ENCODE measurements around the gene TANGO2.

The TANGO2 gene

DNA sequence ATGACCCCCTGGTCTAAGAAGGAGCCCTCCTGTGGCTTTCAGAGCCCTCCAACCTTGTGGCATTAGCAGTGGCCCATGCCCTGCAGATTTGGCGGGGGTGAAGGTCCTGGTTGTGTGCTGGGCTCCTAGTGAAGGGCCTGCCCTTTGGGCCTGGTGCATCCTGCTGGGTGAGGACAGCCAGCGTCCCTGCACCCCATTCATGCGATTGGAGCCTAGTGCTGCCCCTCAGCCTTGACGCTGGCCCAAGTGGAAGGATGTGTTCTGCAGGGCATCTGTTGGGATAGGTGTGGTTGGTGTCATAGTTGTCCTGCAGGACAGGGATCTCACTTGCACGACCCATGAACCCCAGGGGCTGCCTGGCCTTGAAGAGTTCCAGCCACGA lies 31.0 kb downstream of the TANGO2 start:
- TF ChIP-seq YY1 (IDR thresholded peaks at IDR 0.05; ENCODE audit: low read depth): no peak
- TF ChIP-seq MAX (IDR thresholded peaks at IDR 0.05): no peak
- no peak for TF ChIP-seq TEAD4 (IDR thresholded peaks at IDR 0.05)
- no peak for TF ChIP-seq EGR1 (IDR thresholded peaks at IDR 0.05)
- no peak for TF ChIP-seq REST (IDR thresholded peaks at IDR 0.05; ENCODE audit: low read depth)
- TF ChIP-seq CEBPB (IDR thresholded peaks at IDR 0.05): no peak
- TF ChIP-seq CREB1 (IDR thresholded peaks at IDR 0.05; ENCODE audit: low read depth): no peak
- TF ChIP-seq NFIC (IDR thresholded peaks at IDR 0.05): no peak
- no peak for TF ChIP-seq TCF12 (IDR thresholded peaks at IDR 0.05; ENCODE audit: low read depth)
- TF ChIP-seq RAD21 (IDR thresholded peaks at IDR 0.05; ENCODE audit: low read depth): no peak

GRCh38 chr22:20052309-20053259 lies 31.7 kb downstream of the TANGO2 start:
- peak; percentile 88 for TF ChIP-seq MAX (IDR thresholded peaks at IDR 0.05)
- no peak for TF ChIP-seq REST (IDR thresholded peaks at IDR 0.05; ENCODE audit: low read depth)

DNA sequence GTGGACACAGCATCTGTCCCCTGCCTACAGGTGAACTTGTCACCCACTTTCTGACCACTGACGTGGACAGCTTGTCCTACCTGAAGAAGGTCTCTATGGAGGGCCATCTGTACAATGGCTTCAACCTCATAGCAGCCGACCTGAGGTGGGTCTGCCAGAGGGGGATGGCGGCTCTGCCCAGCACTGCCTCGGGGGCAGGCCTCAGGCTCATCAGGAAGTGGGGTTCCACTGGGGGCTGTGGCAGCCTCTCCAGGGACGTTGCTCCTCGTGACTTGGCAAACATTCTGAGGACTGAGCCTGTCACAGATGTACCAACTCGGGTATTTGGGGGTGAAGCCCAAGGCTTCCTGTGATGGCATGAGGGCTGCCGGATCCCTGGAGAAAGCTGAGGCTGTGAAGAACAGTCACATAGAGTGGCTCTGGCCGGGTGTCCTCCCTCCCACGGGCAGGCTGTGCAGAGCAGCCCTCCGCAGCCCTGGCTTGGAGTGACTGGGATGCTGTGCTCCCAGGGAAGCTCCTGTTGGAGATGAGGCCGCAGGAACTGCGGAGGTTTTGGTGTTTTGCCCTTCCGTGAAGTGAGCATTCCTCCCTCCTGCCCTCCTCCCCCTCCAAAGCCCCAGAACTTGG lies 32.6 kb downstream of the TANGO2 start:
- no peak for TF ChIP-seq TCF12 (IDR thresholded peaks at IDR 0.05; ENCODE audit: low read depth)
- no peak for TF ChIP-seq CEBPB (IDR thresholded peaks at IDR 0.05)
- no peak for TF ChIP-seq REST (IDR thresholded peaks at IDR 0.05; ENCODE audit: low read depth)
- no peak for TF ChIP-seq TEAD4 (IDR thresholded peaks at IDR 0.05)
- no peak for TF ChIP-seq TAF1 (IDR thresholded peaks at IDR 0.05; ENCODE audit: low read depth)
- TF ChIP-seq FOXM1 (IDR thresholded peaks at IDR 0.05; ENCODE audit: borderline replicate concordance, low read depth): no peak
- TF ChIP-seq NFIC (IDR thresholded peaks at IDR 0.05): no peak

- TF ChIP-seq, protein P1, sequence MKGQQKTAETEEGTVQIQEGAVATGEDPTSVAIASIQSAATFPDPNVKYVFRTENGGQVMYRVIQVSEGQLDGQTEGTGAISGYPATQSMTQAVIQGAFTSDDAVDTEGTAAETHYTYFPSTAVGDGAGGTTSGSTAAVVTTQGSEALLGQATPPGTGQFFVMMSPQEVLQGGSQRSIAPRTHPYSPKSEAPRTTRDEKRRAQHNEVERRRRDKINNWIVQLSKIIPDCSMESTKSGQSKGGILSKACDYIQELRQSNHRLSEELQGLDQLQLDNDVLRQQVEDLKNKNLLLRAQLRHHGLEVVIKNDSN (IDR thresholded peaks at IDR 0.05): no peak
- TF ChIP-seq TCF12 (IDR thresholded peaks at IDR 0.05; ENCODE audit: low read depth): no peak
- TF ChIP-seq RAD21 (IDR thresholded peaks at IDR 0.05; ENCODE audit: low read depth): no peak
- no peak for TF ChIP-seq YY1 (IDR thresholded peaks at IDR 0.05; ENCODE audit: low read depth)
- TF ChIP-seq CEBPB (IDR thresholded peaks at IDR 0.05): no peak
These were observed 33.1 kb downstream of the TANGO2 start for GRCh38 chr22:20054034-20054427.

GRCh38 chr22:20054485-20054884 lies 33.6 kb downstream of the TANGO2 start:
- TF ChIP-seq MAX (IDR thresholded peaks at IDR 0.05) (no peak), TEAD4 (IDR thresholded peaks at IDR 0.05) (no peak), EP300 (IDR thresholded peaks at IDR 0.05; ENCODE audit: borderline replicate concordance) (no peak), REST (IDR thresholded peaks at IDR 0.05; ENCODE audit: low read depth) (no peak), NFIC (IDR thresholded peaks at IDR 0.05) (no peak), RAD21 (IDR thresholded peaks at IDR 0.05; ENCODE audit: low read depth) (no peak)
- TF ChIP-seq, protein P1 (IDR thresholded peaks at IDR 0.05): no peak
